Measurements from ENCODE around the gene PPARD. TPM values are rescaled to one million over a fixed set of nuclear protein-coding genes. Genes with fewer than 3 reads are reported as not detected.
"Not testable (repeated sequence)": the region's sequence is repeated elsewhere in the genome, so short reads cannot be mapped to it uniquely, and the experiment has no call there.

Gene PPARD
- total RNA-seq, 4 donors from 2014 or later, result 22.6 to 33.8 (median 27.1) TPM

- TF ChIP-seq, protein P1, sequence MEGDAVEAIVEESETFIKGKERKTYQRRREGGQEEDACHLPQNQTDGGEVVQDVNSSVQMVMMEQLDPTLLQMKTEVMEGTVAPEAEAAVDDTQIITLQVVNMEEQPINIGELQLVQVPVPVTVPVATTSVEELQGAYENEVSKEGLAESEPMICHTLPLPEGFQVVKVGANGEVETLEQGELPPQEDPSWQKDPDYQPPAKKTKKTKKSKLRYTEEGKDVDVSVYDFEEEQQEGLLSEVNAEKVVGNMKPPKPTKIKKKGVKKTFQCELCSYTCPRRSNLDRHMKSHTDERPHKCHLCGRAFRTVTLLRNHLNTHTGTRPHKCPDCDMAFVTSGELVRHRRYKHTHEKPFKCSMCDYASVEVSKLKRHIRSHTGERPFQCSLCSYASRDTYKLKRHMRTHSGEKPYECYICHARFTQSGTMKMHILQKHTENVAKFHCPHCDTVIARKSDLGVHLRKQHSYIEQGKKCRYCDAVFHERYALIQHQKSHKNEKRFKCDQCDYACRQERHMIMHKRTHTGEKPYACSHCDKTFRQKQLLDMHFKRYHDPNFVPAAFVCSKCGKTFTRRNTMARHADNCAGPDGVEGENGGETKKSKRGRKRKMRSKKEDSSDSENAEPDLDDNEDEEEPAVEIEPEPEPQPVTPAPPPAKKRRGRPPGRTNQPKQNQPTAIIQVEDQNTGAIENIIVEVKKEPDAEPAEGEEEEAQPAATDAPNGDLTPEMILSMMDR (IDR thresholded peaks at IDR 0.05), result no peak
- TF ChIP-seq POLR2A (IDR thresholded peaks at IDR 0.05), result no peak
- DNase-seq (ENCODE audit: low spot score in 2 of 2), result peak; percentile 53 to 91
- 22 to 29% methylated on average over 6 of the region's 6 CpGs for WGBS, 2 donors
- no peak overlapping the region for H3K4me3 ChIP-seq (ENCODE audit: low read depth, poor library complexity, severe bottlenecking)
- intact Hi-C loops (cut with DNase I; ENCODE audit: low total_unique reads), result no loop called here
These were observed 39.6 kb upstream of the PPARD start for GRCh38 chr6:35302604-35303241.

DNA sequence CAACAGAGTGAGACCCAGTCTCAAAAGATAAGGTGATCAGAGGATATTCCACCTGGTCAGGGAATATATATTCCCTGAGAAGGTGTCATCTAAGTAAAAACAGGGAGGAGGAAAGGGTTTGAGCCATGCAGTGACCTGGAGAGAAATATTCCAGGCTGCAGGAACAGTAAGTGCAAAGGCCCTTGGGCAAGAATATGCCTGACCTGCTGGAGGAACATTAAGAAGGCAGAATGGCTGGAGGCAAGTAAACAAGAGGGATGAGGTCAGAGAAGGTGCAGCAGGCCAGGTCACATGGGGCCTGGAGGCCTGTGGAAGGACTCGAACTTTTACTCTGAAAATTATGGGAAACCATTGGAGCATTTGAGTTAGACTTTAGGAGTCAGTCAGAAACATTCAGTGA is 38.1 kb upstream of the PPARD start:
- intact Hi-C loops (cut with DNase I; ENCODE audit: low total_unique reads), result no loop called here
- 54 to 61% methylated on average over 1 of the region's 1 CpG for WGBS, 2 donors
- TF ChIP-seq POLR2A (IDR thresholded peaks at IDR 0.05), result no peak
- TF ChIP-seq, protein P1 (IDR thresholded peaks at IDR 0.05), result no peak
- no peak overlapping the region for H3K4me3 ChIP-seq (ENCODE audit: low read depth, poor library complexity, severe bottlenecking)
- no peak for DNase-seq (ENCODE audit: low spot score in 2 of 2)

DNA sequence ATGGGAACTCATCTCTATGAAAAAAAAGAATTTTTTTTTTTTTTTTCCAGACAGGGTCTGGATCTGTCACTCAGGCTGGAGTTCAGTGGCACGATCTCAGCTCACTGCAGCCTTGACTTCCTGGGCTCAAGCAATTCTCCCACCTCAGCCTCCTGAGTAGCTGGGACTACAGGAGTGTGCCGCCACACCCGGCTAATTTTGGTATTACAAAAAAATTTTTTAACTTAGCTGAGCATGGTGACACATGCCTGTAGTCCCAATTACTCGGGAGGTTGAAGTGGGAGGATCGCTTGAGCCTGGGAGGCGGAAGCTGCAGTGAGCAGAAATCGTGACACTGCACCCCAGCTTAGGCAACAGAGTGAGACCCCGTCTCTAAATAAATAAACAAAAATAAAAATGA is 37.2 kb upstream of the PPARD start:
- TF ChIP-seq, protein P1 (IDR thresholded peaks at IDR 0.05), result no peak
- TF ChIP-seq POLR2A (IDR thresholded peaks at IDR 0.05), result no peak
- DNase-seq (ENCODE audit: low spot score in 2 of 2), result no peak
- no peak overlapping the region for H3K4me3 ChIP-seq (ENCODE audit: low read depth, poor library complexity, severe bottlenecking)
- intact Hi-C loops (cut with DNase I; ENCODE audit: low total_unique reads), result no loop called here
- WGBS, 2 donors, result 74 to 83% methylated on average over 8 of the region's 8 CpGs

- intact Hi-C loops (cut with DNase I; ENCODE audit: low total_unique reads); H3K4me3 ChIP-seq (ENCODE audit: low read depth, poor library complexity, severe bottlenecking): not testable (repeated sequence)
- peak in 1 of 2 donors; percentile 73 for DNase-seq (ENCODE audit: low spot score in 2 of 2)
- 88 to 90% methylated on average over 15 of the region's 15 CpGs for WGBS, 2 donors
These were observed 35.2 kb upstream of the PPARD start for GRCh38 chr6:35307138-35307537.

GRCh38 chr6:35308543-35308942 is 33.8 kb upstream of the PPARD start:
- 95 to 98% methylated on average over 2 of the region's 2 CpGs for WGBS, 2 donors

GRCh38 chr6:35309611-35310264 is 32.6 kb upstream of the PPARD start:
- H3K4me3 ChIP-seq (ENCODE audit: low read depth, poor library complexity, severe bottlenecking), result no peak overlapping the region
- intact Hi-C loops (cut with DNase I; ENCODE audit: low total_unique reads), result no loop called here
- peak in 1 of 2 donors; percentile 62 for DNase-seq (ENCODE audit: low spot score in 2 of 2)
- 85 to 89% methylated on average over 9 of the region's 9 CpGs for WGBS, 2 donors
- no peak for TF ChIP-seq POLR2A (IDR thresholded peaks at IDR 0.05)
- TF ChIP-seq, protein P1 (IDR thresholded peaks at IDR 0.05), result no peak

More at GRCh38 chr6:35308543-35308942, 33.8 kb upstream of the PPARD start:
- H3K4me3 ChIP-seq (ENCODE audit: low read depth, poor library complexity, severe bottlenecking); intact Hi-C loops (cut with DNase I; ENCODE audit: low total_unique reads); DNase-seq (ENCODE audit: low spot score in 2 of 2): not testable (repeated sequence)

All from lower leg skin (tissue), 4 donors.